ENCODE results near the gene USP9X.
"Not testable (repeated sequence)": the region's sequence is repeated elsewhere in the genome, so short reads cannot be mapped to it uniquely, and the experiment has no call there.

GRCh38 chrX:41186946-41187345, 101.7 kb downstream of the USP9X start:
- not testable (repeated sequence) for TF ChIP-seq CTCF (IDR thresholded peaks at IDR 0.05); POLR2A (IDR thresholded peaks at IDR 0.05); EP300 (IDR thresholded peaks at IDR 0.05; ENCODE audit: low read depth)

All from transverse colon (tissue), 3 donors.